CD8-positive, alpha-beta memory T cell (primary cell): ENCODE results near the gene ST6GAL1. TPM values are rescaled to one million over a fixed set of nuclear protein-coding genes. Genes with fewer than 3 reads are reported as not detected.
A peak's percentile ranks its signal among the peaks of the same experiment; 100 is the strongest.

ENCODE experiments used
- CTCF ChIA-PET: fragments of 350-600 bp; sonication (Branson Sonifier 250); formaldehyde crosslinking; loops from one replicate; lab custom pipeline; 2021; ENCODE audit warnings: antibody characterized with exemption; lab: Charles Lee
- POLR2A ChIA-PET: fragments of 350-600 bp; sonication (Branson Sonifier 250); formaldehyde crosslinking; loops from one replicate; lab custom pipeline; 2021; ENCODE audit warnings: antibody characterized with exemption; lab: Charles Lee
- DNase-seq, 5 donors: peaks; one replicate each; pipeline versions ENCODE4 v3.0.0 to v3.0.0-alpha.2; 2020 to 2022; ENCODE audit warnings: mixed read lengths in 1 of 5
- H3K27ac ChIP-seq: one replicate; pipeline ENCODE4 v1.7.0; 2013; ENCODE audit warnings: low read depth, mild to moderate bottlenecking, low read length, moderate library complexity
- H3K27me3 ChIP-seq: 2 replicates; pipeline ENCODE4 v1.7.0; 2013; ENCODE audit warnings: low read length, mild to moderate bottlenecking; ENCODE audit not compliant: insufficient read depth, poor library complexity, severe bottlenecking
- H3K36me3 ChIP-seq: 2 replicates; pipeline ENCODE4 v1.7.0; 2013; ENCODE audit warnings: mild to moderate bottlenecking, low read length, moderate library complexity; ENCODE audit not compliant: insufficient read depth
- H3K4me1 ChIP-seq: 2 replicates; pipeline ENCODE4 v1.7.0; 2013; ENCODE audit warnings: mild to moderate bottlenecking, low read length, moderate library complexity; ENCODE audit not compliant: insufficient read depth
- H3K4me3 ChIP-seq: 2 replicates; pipeline ENCODE4 v1.7.0; 2013; ENCODE audit warnings: mild to moderate bottlenecking, low read length
- H3K9me3 ChIP-seq: 2 replicates; pipeline ENCODE4 v1.7.0; 2013; ENCODE audit warnings: mild to moderate bottlenecking, low read length
- H3K27ac Mint-ChIP-seq, 8 donors: one replicate each; pipeline ENCODE4 v1.8.0; 2020 to 2021; ENCODE audit warnings: mixed read lengths in 8 of 8, mild to moderate bottlenecking in 6 of 8, inconsistent platforms in 3 of 8, moderate library complexity in 3 of 8
- H3K27me3 Mint-ChIP-seq, 2 donors: one replicate each; pipeline ENCODE4 v1.8.0; 2020 to 2021; ENCODE audit warnings: mixed read lengths in 2 of 2, mild to moderate bottlenecking in 1 of 2, moderate library complexity in 1 of 2
- H3K36me3 Mint-ChIP-seq, 3 donors: one replicate each; pipeline ENCODE4 v1.8.0; 2020 to 2021; ENCODE audit warnings: mixed read lengths in 3 of 3, inconsistent platforms in 1 of 3, mild to moderate bottlenecking in 1 of 3
- H3K4me1 Mint-ChIP-seq, 3 donors: one replicate each; pipeline ENCODE4 v1.8.0; 2020 to 2021; ENCODE audit warnings: mixed read lengths in 3 of 3, inconsistent platforms in 1 of 3, mild to moderate bottlenecking in 1 of 3
- H3K4me3 Mint-ChIP-seq, 7 donors: one replicate each; pipeline ENCODE4 v1.8.0; 2020 to 2021; ENCODE audit warnings: mixed read lengths in 7 of 7, mild to moderate bottlenecking in 6 of 7, moderate library complexity in 4 of 7, inconsistent platforms in 2 of 7
- H3K9me3 Mint-ChIP-seq, 5 donors: one replicate each; pipeline ENCODE4 v1.8.0; 2020 to 2022; ENCODE audit warnings: mixed read lengths in 5 of 5, mild to moderate bottlenecking in 3 of 5, moderate library complexity in 2 of 5, inconsistent platforms in 1 of 5
- polyA plus RNA-seq: library from polyadenylated mRNA; unstranded; fragments of 300-500 nt; fragmentation: Illumina TruSeq; gene quantifications from one replicate; pipeline ENCODE4 v1.2.3, GENCODE V29; 2021
- total RNA-seq, 2 experiments: library from RNA; stranded (reverse); gene quantifications; one replicate each; pipeline ENCODE4 v1.2.3, GENCODE V29; 2021

ST6GAL1 gene
- total and polyA plus RNA-seq, 3 experiments from 2014 or later, result 96.8 to 139 (median 108) TPM

- Mint-ChIP-seq H3K27ac (no peak overlapping the region), H3K4me3 (no peak overlapping the region), H3K4me1 (peaks cover 6 to 9% (median 8%) of the 10 kb centered on the region in 3 donors), H3K36me3 (peaks cover 4 to 38% (median 9%) of the 10 kb centered on the region in 3 donors), H3K9me3 (peaks cover 17 to 34% (median 26%) of the 10 kb centered on the region in 5 donors), H3K27me3 (no peaks in the 10 kb centered on the region)
- CTCF ChIA-PET, result interaction anchor here (0.7 to 2.2 kb wide), 2 partner anchors 20 to 27 kb away, joined by 3 to 4 read pairs; no protein-coding TSS in a partner anchor
- no peak overlapping the region for H3K4me3 ChIP-seq
- POLR2A ChIA-PET, result no interaction called here
- no peaks in the 10 kb centered on the region for H3K27me3 ChIP-seq
- peaks cover 11% of the 10 kb centered on the region for H3K4me1 ChIP-seq
- H3K27ac ChIP-seq, result no peak overlapping the region
- H3K36me3 ChIP-seq, result no peaks in the 10 kb centered on the region
- DNase-seq, result no peak
- H3K9me3 ChIP-seq, result no peaks in the 10 kb centered on the region
Observed at GRCh38 chr3:187085933-187086332, 155.6 kb downstream of the ST6GAL1 start.

- no peaks in the 10 kb centered on the region for H3K27me3 ChIP-seq
- Mint-ChIP-seq H3K4me3 (no peak overlapping the region), H3K4me1 (peaks cover 6 to 9% (median 8%) of the 10 kb centered on the region in 3 donors), H3K27me3 (no peaks in the 10 kb centered on the region), H3K27ac (no peak overlapping the region), H3K9me3 (peaks cover 17 to 35% (median 26%) of the 10 kb centered on the region in 5 donors), H3K36me3 (peaks cover 4 to 42% (median 9%) of the 10 kb centered on the region in 3 donors)
- no peak for DNase-seq
- no peak overlapping the region for H3K27ac ChIP-seq
- no peak overlapping the region for H3K4me3 ChIP-seq
- POLR2A ChIA-PET, result interaction anchor here (0.6 kb wide), 1 partner anchor 79 kb away, joined by 4 read pairs; no protein-coding TSS in a partner anchor
- peaks cover 11% of the 10 kb centered on the region for H3K4me1 ChIP-seq
- H3K9me3 ChIP-seq, result no peaks in the 10 kb centered on the region
- H3K36me3 ChIP-seq, result no peaks in the 10 kb centered on the region
- CTCF ChIA-PET, result interaction anchor here (0.6 to 1.1 kb wide), 3 partner anchors 17 to 41 kb away, joined by 3 to 4 read pairs (median 3); no protein-coding TSS in a partner anchor
Observed at GRCh38 chr3:187086831-187087230, 156.5 kb downstream of the ST6GAL1 start.

- peaks cover 11% of the 10 kb centered on the region for H3K4me1 ChIP-seq
- no peak overlapping the region for H3K4me3 ChIP-seq
- H3K9me3 ChIP-seq, result peaks cover 3% of the 10 kb centered on the region
- Mint-ChIP-seq H3K4me1 (peaks cover 6 to 9% (median 8%) of the 10 kb centered on the region in 3 donors), H3K9me3 (peaks cover 19 to 41% (median 30%) of the 10 kb centered on the region in 5 donors), H3K27ac (no peak overlapping the region), H3K27me3 (no peaks in the 10 kb centered on the region), H3K36me3 (peaks cover 4 to 46% (median 8%) of the 10 kb centered on the region in 3 donors), H3K4me3 (no peak overlapping the region)
- no peak for DNase-seq
- POLR2A ChIA-PET, result no interaction called here
- CTCF ChIA-PET, result no interaction called here
- no peaks in the 10 kb centered on the region for H3K27me3 ChIP-seq
- H3K27ac ChIP-seq, result no peak overlapping the region
- H3K36me3 ChIP-seq, result no peaks in the 10 kb centered on the region
Observed at GRCh38 chr3:187088701-187089100, 158.4 kb downstream of the ST6GAL1 start.

GRCh38 chr3:187093320-187093719 is 163.0 kb downstream of the ST6GAL1 start:
- Mint-ChIP-seq H3K4me3 (no peak overlapping the region), H3K4me1 (peaks cover 0 to 11% (median 6%) of the 10 kb centered on the region in 3 donors), H3K27me3 (no peaks in the 10 kb centered on the region), H3K9me3 (peaks cover 13 to 30% (median 26%) of the 10 kb centered on the region in 5 donors), H3K36me3 (peaks cover 3 to 32% (median 5%) of the 10 kb centered on the region in 3 donors), H3K27ac (no peak overlapping the region)
- POLR2A ChIA-PET, result no interaction called here
- CTCF ChIA-PET, result interaction anchor here (0.7 to 2.0 kb wide), 3 partner anchors 8 to 244 kb away, joined by 3 to 5 read pairs (median 4); no protein-coding TSS in a partner anchor
- Histone ChIP-seq H3K27me3 (no peaks in the 10 kb centered on the region), H3K4me1 (no peaks in the 10 kb centered on the region), H3K9me3 (peaks cover 4% of the 10 kb centered on the region), H3K4me3 (no peak overlapping the region), H3K36me3 (no peaks in the 10 kb centered on the region), H3K27ac (no peak overlapping the region)
- DNase-seq, result no peak

GRCh38 chr3:187098923-187099512 is 168.7 kb downstream of the ST6GAL1 start:
- H3K36me3 Mint-ChIP-seq, result peaks cover 0 to 5% (median under 1%) of the 10 kb centered on the region in 3 donors
- no peak overlapping the region for H3K4me3 Mint-ChIP-seq
- POLR2A ChIA-PET, result no interaction called here
- Histone ChIP-seq H3K4me1 (peaks cover 18% of the 10 kb centered on the region), H3K4me3 (no peak overlapping the region), H3K36me3 (no peaks in the 10 kb centered on the region), H3K9me3 (no peaks in the 10 kb centered on the region), H3K27ac (no peak overlapping the region), H3K27me3 (no peaks in the 10 kb centered on the region)
- CTCF ChIA-PET, result no interaction called here
- peaks cover 17 to 35% (median 27%) of the 10 kb centered on the region in 3 donors for H3K4me1 Mint-ChIP-seq
- no peak for DNase-seq
- H3K9me3 Mint-ChIP-seq, result peaks cover 3 to 7% (median 3%) of the 10 kb centered on the region in 5 donors
- H3K27ac Mint-ChIP-seq, result no peak overlapping the region
- H3K27me3 Mint-ChIP-seq, result no peaks in the 10 kb centered on the region

- no peak overlapping the region for H3K27ac ChIP-seq
- peak overlapping the region; percentile 43 for H3K4me3 ChIP-seq
Observed at GRCh38 chr3:187101184-187102072, 171.1 kb downstream of the ST6GAL1 start.

GRCh38 chr3:187102073-187102634 is 171.8 kb downstream of the ST6GAL1 start:
- Histone ChIP-seq H3K27ac (no peak overlapping the region), H3K4me1 (peaks cover 18% of the 10 kb centered on the region), H3K27me3 (no peaks in the 10 kb centered on the region), H3K36me3 (no peaks in the 10 kb centered on the region), H3K4me3 (peak overlapping the region; percentile 43), H3K9me3 (no peaks in the 10 kb centered on the region)
- peaks cover 0 to 1% (median 0%) of the 10 kb centered on the region in 3 donors for H3K36me3 Mint-ChIP-seq
- peaks cover 17 to 35% (median 24%) of the 10 kb centered on the region in 3 donors for H3K4me1 Mint-ChIP-seq
- peaks cover 0 to 3% (median 1%) of the 10 kb centered on the region in 5 donors for H3K9me3 Mint-ChIP-seq
- ChIA-PET CTCF (interaction anchor here (1.2 to 3.0 kb wide), 10 partner anchors 9 to 253 kb away, joined by 3 to 20 read pairs (median 6); partner anchors contain the start of gene RPL39L), POLR2A (interaction anchor here (0.6 to 1.0 kb wide), 3 partner anchors 37 to 74 kb away, joined by 3 to 5 read pairs (median 3); partner anchors contain the start of gene RPL39L)
- no peaks in the 10 kb centered on the region for H3K27me3 Mint-ChIP-seq
- H3K27ac Mint-ChIP-seq, result peak overlapping the region; percentile 11 to 89 (median 56)
- peak overlapping the region; percentile 17 to 86 (median 74) for H3K4me3 Mint-ChIP-seq
- DNase-seq, result no peak

More at GRCh38 chr3:187101184-187102072, 171.1 kb downstream of the ST6GAL1 start:
- Histone ChIP-seq H3K4me1 (peaks cover 18% of the 10 kb centered on the region), H3K27me3 (no peaks in the 10 kb centered on the region), H3K36me3 (no peaks in the 10 kb centered on the region), H3K9me3 (no peaks in the 10 kb centered on the region)
- DNase-seq, result peak; percentile 27 to 68 (median 40)
- H3K9me3 Mint-ChIP-seq, result peaks cover 0 to 3% (median 1%) of the 10 kb centered on the region in 5 donors
- peak overlapping the region; percentile 17 to 86 (median 74) for H3K4me3 Mint-ChIP-seq
- no peaks in the 10 kb centered on the region for H3K27me3 Mint-ChIP-seq
- H3K36me3 Mint-ChIP-seq, result peaks cover 0 to 2% (median 0%) of the 10 kb centered on the region in 3 donors
- ChIA-PET CTCF (interaction anchor here (1.2 to 3.0 kb wide), 10 partner anchors 9 to 252 kb away, joined by 3 to 20 read pairs (median 6); partner anchors contain the start of gene RPL39L), POLR2A (interaction anchor here (1.0 kb wide), 1 partner anchor 38 kb away, joined by 5 read pairs; the partner anchor contains the start of gene RPL39L)
- peaks cover 17 to 40% (median 27%) of the 10 kb centered on the region in 3 donors for H3K4me1 Mint-ChIP-seq
- peak overlapping the region; percentile 11 to 89 (median 56) for H3K27ac Mint-ChIP-seq
